K562 (cell line): ENCODE results near the gene PCSK6. TPM values are rescaled to one million over a fixed set of nuclear protein-coding genes. Genes with fewer than 3 reads are reported as not detected.
A peak's percentile ranks its signal among the peaks of the same experiment; 100 is the strongest.

Source experiments
- BCOR ChIP-seq: fragments of 450-650 bp; IDR thresholded peaks from 2 replicates; pipeline ENCODE4 v1.6.1; 2016
- BHLHE40 ChIP-seq: IDR thresholded peaks from 2 replicates; pipeline ENCODE4 v1.6.1; 2011; ENCODE audit warnings: low read length, improper control_type of control experiment
- FOSL1 ChIP-seq: fragments of 200-800 bp; sonication (Bioruptor generic); conservative IDR thresholded peaks from 2 replicates; pipeline ENCODE4 v1.6.1; 2016; ENCODE audit warnings: missing genetic modification characterization, missing compliant biosample characterization
- GATA2 ChIP-seq: sonication (generic); formaldehyde crosslinking; IDR thresholded peaks from 2 replicates; pipeline ENCODE4 v1.4.0; 2020; ENCODE audit warnings: mild to moderate bottlenecking, missing genetic modification reagents
- KDM1A ChIP-seq, 2 experiments: fragments of 450-650 bp; IDR thresholded peaks; 2 replicates each; pipeline ENCODE4 v1.6.1; 2016; ENCODE audit warnings: mild to moderate bottlenecking in 2 of 2
- NFIC ChIP-seq: fragments of 450-650 bp; IDR thresholded peaks from 2 replicates; pipeline ENCODE4 v1.6.1; 2017; ENCODE audit warnings: mild to moderate bottlenecking, inconsistent platforms
- NR0B1 ChIP-seq: fragments of 450-650 bp; IDR thresholded peaks from one replicate; pipeline ENCODE4 v1.6.1; 2018; ENCODE audit warnings: mild to moderate bottlenecking, moderate library complexity; ENCODE audit not compliant: partially characterized antibody
- PHB2 ChIP-seq: fragments of 450-650 bp; IDR thresholded peaks from 2 replicates; pipeline ENCODE4 v1.6.1; 2017; ENCODE audit warnings: low read depth
- RBM25 ChIP-seq: fragments of 200-400 bp; formaldehyde crosslinking; IDR thresholded peaks from 2 replicates; pipeline ENCODE4 v1.6.1; 2018; ENCODE audit warnings: low read length, low read depth, moderate library complexity; ENCODE audit not compliant: severe bottlenecking
- ZFP36 ChIP-seq: fragments of 150-350 bp; IDR thresholded peaks from 2 replicates; pipeline ENCODE4 v1.6.1; 2018; ENCODE audit warnings: low read length, low read depth; ENCODE audit not compliant: partially characterized antibody
- ZKSCAN3 ChIP-seq: fragments of 250-450 bp; sonication (Bioruptor Pico); IDR thresholded peaks from 2 replicates; pipeline ENCODE4 v1.4.0; 2020
- ZNF445 ChIP-seq: fragments of 250-450 bp; sonication (Bioruptor Pico); IDR thresholded peaks from 2 replicates; pipeline ENCODE4 v1.4.0; 2020; ENCODE audit warnings: low read depth, mild to moderate bottlenecking, moderate library complexity
- ZNF609 ChIP-seq: sonication (generic); formaldehyde crosslinking; IDR thresholded peaks from 2 replicates; pipeline ENCODE4 v1.8.1; 2023; ENCODE audit warnings: missing genetic modification reagents, mild to moderate bottlenecking, borderline replicate concordance
- polyA plus RNA-seq, 8 experiments: library from polyadenylated mRNA; depleted of rRNA in 4 of 8; stranded (reverse) in 5 of 8; unstranded in 3 of 8; fragments of >200 nt; fragmentation: Nextera tagmentation in 2 of 8; fragmentation: Illumina TruSeq in 1 of 8; extraction: Ambion mirVana in 2 of 8; extraction: Trizol in 1 of 8; gene quantifications; 2 replicates each; pipeline versions ENCODE4 v1.2.1 to v1.2.3, GENCODE V29; 2011 to 2014; ENCODE audit warnings: inconsistent platforms in 1 of 8, missing spikeins in 1 of 8
- total RNA-seq, 7 experiments: library from RNA; depleted of rRNA in 6 of 7; stranded (reverse); fragments of >200 nt in 6 of 7; fragmentation: Illumina TruSeq in 2 of 7; extraction: Trizol in 2 of 7; gene quantifications; 2 replicates each; pipeline versions ENCODE4 v1.2.1 to v1.2.3, GENCODE V29; 2011 to 2021; ENCODE audit warnings: low replicate concordance in 1 of 7

The PCSK6 gene
- total and polyA plus RNA-seq, 9 of the 15 experiments (the other 6 are each of a cell fraction or from before 2014, with no cell fraction given) = 2.2 to 32.6 (median 14.5) TPM

GRCh38 chr15:101498076-101498716 lies 8.7 kb upstream of the PCSK6 start (continued):
- TF ChIP-seq ZNF609 (CRISPR knock-in tag) (no peak), NFIC (0 out of 2 replicates have a peak, but pooled peaks have one; percentile 8), BHLHE40 (peak; percentile 77), ZFP36 (peak; percentile 80), RBM25 (peak; percentile 54), PHB2 (no peak), NR0B1 (no peak), ZNF445 (CRISPR knock-in tag) (no peak), BCOR (peak; percentile 40; the same call in 1 of the 2 replicates), GATA2 (CRISPR knock-in tag) (0 out of 2 replicates have a peak, but pooled peaks have one; percentile 26), FOSL1 (0 out of 2 replicates have a peak, but pooled peaks have one; percentile 27), KDM1A (IDR thresholded peaks at IDR 0.05) (peak in 1 of 2 experiments; percentile 52; a peak in 1 of 4 replicates), ZKSCAN3 (CRISPR knock-in tag) (no peak)
